ENCODE measurements around the gene HES4. TPM values are rescaled to one million over a fixed set of nuclear protein-coding genes. Genes with fewer than 3 reads are reported as not detected.
A peak's percentile ranks its signal among the peaks of the same experiment; 100 is the strongest.

HES4 gene
- total RNA-seq, 3 donors from 2014 or later (not counting 1 experiment from before 2014, with no cell fraction given): 15.4 to 35.5 (median 28.9) TPM

DNA sequence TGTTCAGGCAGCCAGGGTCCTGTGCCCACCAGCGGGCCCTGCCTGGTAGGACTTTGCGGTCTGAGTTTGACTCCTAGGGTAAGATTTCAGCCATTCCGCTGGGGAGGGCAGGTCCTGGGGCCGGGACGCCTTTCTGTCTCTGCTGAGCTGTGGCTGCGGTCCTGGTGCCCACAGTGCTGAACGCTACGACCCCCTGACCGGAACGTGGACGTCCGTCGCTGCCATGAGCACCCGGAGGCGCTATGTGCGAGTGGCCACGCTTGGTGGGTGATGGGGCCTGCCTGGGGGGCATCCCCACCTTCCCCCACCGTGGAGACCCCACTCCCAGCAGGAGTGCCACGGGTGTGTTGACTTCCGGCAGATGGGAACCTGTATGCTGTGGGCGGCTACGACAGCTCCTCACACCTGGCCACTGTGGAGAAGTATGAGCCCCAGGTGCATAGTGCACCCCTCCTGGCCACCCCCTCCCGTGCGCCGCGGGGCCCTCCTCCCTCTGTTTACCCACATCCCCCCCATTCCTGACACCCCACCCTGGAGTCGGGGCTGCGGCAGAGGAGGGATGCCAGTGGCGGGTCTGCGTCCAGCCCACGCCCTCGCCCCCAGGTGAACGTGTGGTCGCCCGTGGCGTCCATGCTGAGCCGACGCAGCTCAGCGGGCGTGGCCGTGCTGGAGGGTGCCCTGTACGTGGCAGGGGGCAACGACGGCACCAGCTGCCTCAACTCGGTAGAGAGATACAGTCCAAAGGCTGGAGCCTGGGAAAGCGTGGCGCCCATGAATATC lies 36.0 kb downstream of the HES4 start:
- Mint-ChIP-seq H3K27ac (no peak overlapping the region), H3K36me3 (no peaks in the 10 kb centered on the region), H3K27me3 (ENCODE audit: low read depth in 2 of 2) (peaks cover 0 to 4% of the 10 kb centered on the region in 2 donors), H3K4me1 (no peaks in the 10 kb centered on the region), H3K9me3 (no peaks in the 10 kb centered on the region), H3K4me3 (no peak overlapping the region)
- DNase-seq (no peak), ATAC-seq (no peak)
- peaks cover 41% of the 10 kb centered on the region for H3K4me1 ChIP-seq (ENCODE audit: control insufficient read depth, insufficient read depth, low read length)
- intact Hi-C loops (cut with micrococcal nuclease): no loop called here
- no peaks in the 10 kb centered on the region for H3K9me3 ChIP-seq (ENCODE audit: control insufficient read depth, insufficient read depth, low read length)
- no peak overlapping the region for H3K4me3 ChIP-seq (ENCODE audit: low read length)
- no peak for TF ChIP-seq CTCF (IDR thresholded peaks at IDR 0.05)
- H3K27ac ChIP-seq (ENCODE audit: low read length): no peak overlapping the region
- H3K27me3 ChIP-seq (ENCODE audit: control insufficient read depth, insufficient read depth, low read length): no peaks in the 10 kb centered on the region
- 95% methylated on average over 47 of the region's 47 CpGs for WGBS (ENCODE audit: insufficient coverage)
- H3K36me3 ChIP-seq (ENCODE audit: control insufficient read depth, insufficient read depth, low read length): no peaks in the 10 kb centered on the region

GRCh38 chr1:963301-963651 lies 36.6 kb downstream of the HES4 start:
- intact Hi-C loops (cut with micrococcal nuclease): no loop called here
- no peak for ATAC-seq
- peak overlapping the region; percentile 9 for H3K4me3 Mint-ChIP-seq

GRCh38 chr1:962381-963300 lies 37.3 kb downstream of the HES4 start:
- intact Hi-C loops (cut with micrococcal nuclease): no loop called here
- Mint-ChIP-seq H3K4me3 (peak overlapping the region; percentile 28), H3K36me3 (no peaks in the 10 kb centered on the region), H3K4me1 (peaks cover 11 to 12% of the 10 kb centered on the region in 2 donors), H3K9me3 (no peaks in the 10 kb centered on the region), H3K27me3 (ENCODE audit: low read depth in 2 of 2) (no peaks in the 10 kb centered on the region), H3K27ac (no peak overlapping the region)
- Histone ChIP-seq H3K27ac (ENCODE audit: low read length) (no peak overlapping the region), H3K27me3 (ENCODE audit: control insufficient read depth, insufficient read depth, low read length) (no peaks in the 10 kb centered on the region), H3K9me3 (ENCODE audit: control insufficient read depth, insufficient read depth, low read length) (no peaks in the 10 kb centered on the region), H3K36me3 (ENCODE audit: control insufficient read depth, insufficient read depth, low read length) (no peaks in the 10 kb centered on the region), H3K4me3 (ENCODE audit: low read length) (no peak overlapping the region), H3K4me1 (ENCODE audit: control insufficient read depth, insufficient read depth, low read length) (peaks cover 53% of the 10 kb centered on the region)
- ATAC-seq (no peak), DNase-seq (no peak)
- no peak for TF ChIP-seq CTCF (IDR thresholded peaks at IDR 0.05)
- WGBS (ENCODE audit: insufficient coverage): 95% methylated on average over 57 of the region's 57 CpGs

More at GRCh38 chr1:963301-963651, 36.6 kb downstream of the HES4 start:
- Mint-ChIP-seq H3K9me3 (no peaks in the 10 kb centered on the region), H3K36me3 (no peaks in the 10 kb centered on the region), H3K27me3 (ENCODE audit: low read depth in 2 of 2) (peaks cover 0 to under 1% of the 10 kb centered on the region in 2 donors), H3K27ac (no peak overlapping the region), H3K4me1 (peaks cover 6% of the 10 kb centered on the region in 2 donors)
- 93% methylated on average over 16 of the region's 16 CpGs for WGBS (ENCODE audit: insufficient coverage)
- no peak overlapping the region for H3K4me3 ChIP-seq (ENCODE audit: low read length)
- H3K9me3 ChIP-seq (ENCODE audit: control insufficient read depth, insufficient read depth, low read length): no peaks in the 10 kb centered on the region
- H3K4me1 ChIP-seq (ENCODE audit: control insufficient read depth, insufficient read depth, low read length): peaks cover 48% of the 10 kb centered on the region
- no peak overlapping the region for H3K27ac ChIP-seq (ENCODE audit: low read length)
- no peaks in the 10 kb centered on the region for H3K36me3 ChIP-seq (ENCODE audit: control insufficient read depth, insufficient read depth, low read length)
- H3K27me3 ChIP-seq (ENCODE audit: control insufficient read depth, insufficient read depth, low read length): no peaks in the 10 kb centered on the region
- TF ChIP-seq CTCF (IDR thresholded peaks at IDR 0.05): no peak
- no peak for DNase-seq

All from natural killer cell (primary cell).